ENCODE measurements around the gene NEK8.
"Not testable (repeated sequence)": the region's sequence is repeated elsewhere in the genome, so short reads cannot be mapped to it uniquely, and the experiment has no call there.

NEK8 gene

DNA sequence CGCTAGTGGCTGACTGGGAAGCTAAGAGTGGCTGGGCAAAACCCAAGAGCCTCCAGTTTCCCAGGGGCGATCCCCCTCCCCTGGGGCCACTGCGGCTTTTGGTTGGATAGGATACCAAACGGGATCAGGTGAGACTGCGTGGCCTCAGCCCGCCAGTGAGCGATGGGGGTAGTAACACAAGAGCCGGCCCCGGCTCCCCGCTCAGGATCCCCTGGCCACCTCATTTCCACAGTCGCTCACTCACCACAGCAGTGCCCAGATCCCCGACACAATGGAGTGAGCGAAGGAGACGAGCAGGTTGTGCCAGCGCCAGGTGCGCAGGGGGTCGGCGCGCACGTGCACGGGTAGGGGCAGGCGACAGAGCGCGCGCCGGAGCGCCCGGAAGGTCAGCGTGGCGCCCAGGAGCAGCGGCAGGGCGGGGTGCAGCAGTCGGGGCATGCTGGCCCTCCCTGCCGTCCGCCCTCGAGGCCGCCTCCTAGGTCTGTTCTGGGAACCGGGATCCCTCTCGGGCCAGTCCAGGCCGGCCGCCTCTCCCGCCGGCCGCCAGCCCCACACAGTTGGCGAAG, 2.8 kb upstream of the NEK8 start:
- peak; percentile 71 for DNase-seq

DNA sequence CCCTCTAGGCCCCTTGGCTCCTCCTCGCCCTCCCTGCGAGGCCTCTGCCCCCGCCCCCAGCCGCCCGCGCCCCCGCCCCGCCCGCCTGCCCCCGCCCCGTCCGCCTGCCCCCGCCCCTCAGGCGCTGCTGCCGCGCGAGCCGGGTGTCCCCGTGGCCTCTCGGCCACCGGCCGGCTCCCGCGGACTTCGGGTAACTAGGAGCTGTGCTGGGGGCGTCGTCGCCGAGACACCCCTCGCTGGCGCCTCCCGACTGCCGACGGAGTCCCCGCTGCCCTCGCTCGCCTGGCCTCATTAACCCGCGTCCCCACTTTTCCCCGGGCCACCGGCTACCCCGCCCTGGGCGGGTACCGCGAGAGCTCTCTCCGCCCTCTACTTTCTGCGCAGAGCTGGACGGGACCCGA, 2.4 kb upstream of the NEK8 start, which contains the start of gene TLCD1:
Gene TLCD1 (minus strand): TSS at position 8 of the 401 bp plus-strand sequence. CDS start 136 bp downstream, outside the sequence.
- DNase-seq, result peak; percentile 35

DNA sequence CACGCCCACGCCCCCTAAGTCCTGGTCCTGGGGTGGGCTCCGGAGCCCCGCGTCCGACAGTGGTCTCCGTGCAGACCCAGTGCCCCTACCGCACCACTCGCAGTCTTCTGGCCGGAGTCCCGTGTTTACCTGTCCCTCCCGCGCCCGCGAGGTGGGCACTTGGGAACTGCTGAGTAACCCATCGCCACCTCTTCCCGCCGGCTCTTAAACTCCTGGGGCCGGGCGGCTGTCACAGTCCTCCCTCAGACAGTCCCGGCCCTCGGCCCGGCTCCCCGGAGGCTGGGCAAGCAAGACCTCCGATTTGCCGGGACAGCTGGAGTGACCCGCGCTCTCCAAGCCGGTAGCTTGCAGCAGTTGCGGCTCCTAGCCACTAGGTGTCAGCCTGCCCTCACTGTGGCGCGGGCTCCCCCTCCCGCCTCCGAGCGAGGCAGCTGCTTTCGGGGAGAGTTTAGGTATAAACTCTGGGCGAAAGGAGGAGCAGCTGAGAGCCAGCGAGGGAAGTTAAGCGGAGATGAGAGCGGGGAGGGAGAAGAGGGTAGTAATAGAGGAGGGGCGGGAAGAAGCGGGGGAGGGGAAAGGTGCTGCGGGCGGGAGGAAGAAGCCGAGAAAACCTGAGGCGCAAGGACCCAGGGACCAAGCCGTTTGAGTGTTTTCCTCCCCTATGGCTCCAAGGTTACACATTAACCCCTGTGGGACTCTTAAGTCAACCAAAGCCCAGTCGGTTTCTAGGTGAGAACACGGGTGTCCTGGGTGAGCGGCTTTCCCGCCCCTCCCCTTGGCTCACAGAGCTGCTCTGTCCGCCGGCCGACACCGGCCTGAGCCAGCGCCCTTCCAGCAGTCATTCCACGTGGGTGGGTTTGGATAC, 1.7 kb upstream of the NEK8 start:
- DNase-seq, result peak; percentile 87

DNA sequence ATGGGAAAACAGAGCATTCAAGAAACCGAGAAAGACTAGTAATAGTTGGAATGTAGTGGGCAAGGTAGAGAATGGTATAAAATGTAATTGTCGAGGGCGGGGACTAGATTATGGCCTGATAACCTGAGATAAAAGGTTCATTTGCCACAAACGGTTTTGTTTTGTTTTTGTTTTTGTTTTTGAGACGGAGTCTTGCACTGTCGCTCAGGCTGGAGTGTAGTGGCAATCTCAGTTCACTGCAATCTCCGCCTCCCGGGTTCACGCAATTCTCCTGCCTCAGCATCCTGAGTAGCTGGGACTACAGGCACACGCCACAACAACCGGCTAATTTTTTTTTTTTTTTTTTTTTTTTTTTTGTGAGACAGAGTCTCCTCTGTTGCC, 1.4 kb downstream of the NEK8 start:
- DNase-seq, result no peak

DNA sequence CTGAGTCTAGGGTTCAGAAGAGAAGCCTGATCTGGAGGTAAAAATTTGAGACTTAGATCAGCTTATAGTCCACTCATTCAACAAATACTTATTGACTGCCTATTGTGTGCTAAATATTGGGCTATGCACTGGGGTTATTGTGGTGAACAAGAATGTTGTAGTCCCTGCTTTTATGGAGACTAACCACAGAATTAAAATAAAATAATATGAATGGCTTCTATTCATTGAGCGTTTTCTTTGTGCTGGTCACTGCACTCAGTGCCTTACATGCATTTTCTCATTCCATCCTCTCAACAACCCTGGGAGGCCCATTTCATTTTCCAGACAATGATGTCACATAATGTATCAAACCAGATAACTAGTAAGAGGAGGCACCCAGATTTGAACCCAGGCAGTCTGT, 4.8 kb downstream of the NEK8 start:
- DNase-seq, result no peak

DNA sequence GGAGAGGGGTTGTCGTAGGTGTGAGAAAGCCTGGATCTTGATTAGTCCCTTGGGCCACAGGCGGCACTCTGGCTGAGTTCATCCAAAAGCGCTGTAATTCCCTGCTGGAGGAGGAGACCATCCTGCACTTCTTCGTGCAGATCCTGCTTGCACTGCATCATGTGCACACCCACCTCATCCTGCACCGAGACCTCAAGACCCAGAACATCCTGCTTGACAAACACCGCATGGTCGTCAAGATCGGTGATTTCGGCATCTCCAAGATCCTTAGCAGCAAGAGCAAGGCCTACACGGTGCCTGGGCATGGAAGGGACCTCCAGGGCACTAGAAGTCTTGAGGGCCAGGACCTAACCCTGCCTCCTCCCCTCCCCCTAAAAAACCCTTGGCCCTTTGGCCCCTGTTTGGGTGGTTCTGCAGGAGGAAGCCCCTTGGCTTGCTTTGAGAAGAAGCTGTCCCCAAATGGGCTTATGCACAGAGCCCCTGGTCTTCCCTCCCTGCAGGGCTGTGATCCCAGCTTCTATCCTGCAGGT, 6.2 kb downstream of the NEK8 start:
- no peak for DNase-seq

DNA sequence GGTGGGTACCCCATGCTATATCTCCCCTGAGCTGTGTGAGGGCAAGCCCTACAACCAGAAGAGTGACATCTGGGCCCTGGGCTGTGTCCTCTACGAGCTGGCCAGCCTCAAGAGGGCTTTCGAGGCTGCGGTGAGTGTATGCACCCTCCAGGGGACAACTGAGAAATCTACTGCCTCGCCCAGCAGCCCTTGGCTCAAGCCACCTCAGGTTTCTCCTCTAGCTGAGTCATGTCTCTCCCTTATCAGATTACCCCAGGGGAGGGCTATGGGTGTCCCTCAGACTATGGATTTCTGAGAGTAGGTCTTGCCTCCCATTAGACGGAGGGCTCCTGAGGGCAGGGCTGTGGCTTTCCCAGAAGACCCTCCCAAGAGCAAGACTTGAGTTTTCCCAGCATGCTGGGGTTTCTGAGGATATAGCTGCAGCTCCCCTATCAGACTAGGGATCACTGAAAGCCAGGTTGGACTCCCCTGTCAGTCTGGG, 6.7 kb downstream of the NEK8 start:
- DNase-seq, result no peak

DNA sequence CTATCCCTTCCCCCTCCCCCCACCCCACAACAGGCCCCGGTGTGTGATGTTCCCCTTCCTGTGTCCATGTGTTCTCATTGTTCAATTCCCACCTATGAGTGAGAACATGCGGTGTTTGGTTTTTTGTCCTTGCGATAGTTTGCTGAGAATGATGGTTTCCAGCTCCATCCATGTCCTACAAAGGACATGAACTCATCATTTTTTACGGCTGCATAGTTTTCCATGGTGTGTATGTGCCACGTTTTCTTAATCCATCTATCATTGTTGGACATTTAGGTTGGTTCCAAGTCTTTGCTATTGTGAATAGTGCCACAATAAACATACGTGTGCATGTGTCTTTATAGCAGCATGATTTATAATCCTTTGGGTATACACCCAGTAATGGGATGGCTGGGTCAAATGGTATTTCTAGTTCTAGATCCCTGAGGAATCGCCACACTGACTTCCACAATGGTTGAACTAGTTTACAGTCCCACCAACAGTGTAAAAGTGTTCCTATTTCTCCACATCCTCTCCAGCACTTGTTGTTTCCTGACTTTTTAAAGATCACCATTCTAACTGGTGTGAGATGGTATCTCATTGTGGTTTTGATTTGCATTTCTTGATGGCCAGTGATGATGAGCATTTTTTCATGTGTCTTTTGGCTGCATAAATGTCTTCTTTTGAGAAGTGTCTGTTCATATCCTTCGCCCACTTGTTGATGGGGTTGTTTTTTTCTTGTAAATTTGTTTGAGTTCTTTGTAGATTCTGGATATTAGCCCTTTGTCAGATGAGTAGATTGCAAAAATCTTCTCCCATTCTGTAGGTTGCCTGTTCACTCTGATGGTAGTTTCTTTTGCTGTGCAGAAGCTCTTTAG, 7.6 kb downstream of the NEK8 start:
- DNase-seq, result not testable (repeated sequence)

DNA sequence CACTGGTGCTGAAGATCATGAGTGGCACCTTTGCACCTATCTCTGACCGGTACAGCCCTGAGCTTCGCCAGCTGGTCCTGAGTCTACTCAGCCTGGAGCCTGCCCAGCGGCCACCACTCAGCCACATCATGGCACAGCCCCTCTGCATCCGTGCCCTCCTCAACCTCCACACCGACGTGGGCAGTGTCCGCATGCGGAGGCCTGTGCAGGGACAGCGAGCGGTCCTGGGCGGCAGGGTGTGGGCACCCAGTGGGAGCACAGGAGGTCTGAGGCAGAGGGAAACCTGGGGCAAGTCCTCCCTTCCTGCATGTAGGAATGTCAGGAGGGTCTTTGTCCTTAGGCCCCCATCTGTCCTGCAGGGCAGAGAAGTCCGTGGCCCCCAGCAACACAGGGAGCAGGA, 8.7 kb downstream of the NEK8 start:
- DNase-seq, result no peak

DNA sequence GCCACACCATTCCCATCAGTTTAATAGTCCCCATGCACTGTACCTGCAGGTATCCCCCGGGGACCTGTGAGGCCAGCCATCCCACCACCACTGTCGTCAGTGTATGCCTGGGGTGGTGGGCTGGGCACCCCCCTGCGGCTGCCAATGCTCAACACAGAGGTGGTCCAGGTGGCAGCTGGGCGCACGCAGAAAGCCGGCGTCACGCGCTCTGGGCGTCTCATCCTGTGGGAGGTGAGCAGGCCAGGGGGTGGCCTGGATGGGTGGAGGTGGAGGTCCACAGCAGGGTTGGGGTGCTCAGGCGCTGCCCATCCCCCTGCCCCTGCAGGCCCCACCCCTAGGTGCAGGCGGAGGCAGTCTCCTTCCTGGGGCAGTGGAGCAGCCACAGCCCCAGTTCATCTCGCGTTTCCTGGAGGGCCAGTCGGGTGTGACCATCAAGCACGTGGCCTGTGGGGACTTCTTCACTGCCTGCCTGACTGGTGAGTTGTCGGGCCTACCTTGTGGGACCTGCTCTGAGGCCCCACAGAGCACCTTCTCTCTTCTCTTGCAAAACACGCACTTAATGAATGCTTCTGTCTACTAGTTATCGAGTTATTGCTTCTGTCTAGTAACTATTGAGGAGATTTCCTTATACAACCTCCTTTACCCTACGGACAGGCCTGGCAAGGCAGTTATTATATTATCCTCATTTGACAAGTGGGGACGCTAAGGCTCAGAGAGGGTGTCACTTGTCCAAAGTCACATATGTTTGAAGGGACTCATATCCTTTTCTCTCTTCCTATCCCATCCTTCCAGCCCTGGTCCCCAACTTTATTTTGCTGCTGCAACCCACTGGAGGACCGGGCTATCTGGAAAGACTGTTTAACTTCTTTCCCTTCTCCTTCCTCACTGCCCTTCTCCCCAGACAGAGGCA, 9.4 kb downstream of the NEK8 start:
- DNase-seq, result no peak

DNA sequence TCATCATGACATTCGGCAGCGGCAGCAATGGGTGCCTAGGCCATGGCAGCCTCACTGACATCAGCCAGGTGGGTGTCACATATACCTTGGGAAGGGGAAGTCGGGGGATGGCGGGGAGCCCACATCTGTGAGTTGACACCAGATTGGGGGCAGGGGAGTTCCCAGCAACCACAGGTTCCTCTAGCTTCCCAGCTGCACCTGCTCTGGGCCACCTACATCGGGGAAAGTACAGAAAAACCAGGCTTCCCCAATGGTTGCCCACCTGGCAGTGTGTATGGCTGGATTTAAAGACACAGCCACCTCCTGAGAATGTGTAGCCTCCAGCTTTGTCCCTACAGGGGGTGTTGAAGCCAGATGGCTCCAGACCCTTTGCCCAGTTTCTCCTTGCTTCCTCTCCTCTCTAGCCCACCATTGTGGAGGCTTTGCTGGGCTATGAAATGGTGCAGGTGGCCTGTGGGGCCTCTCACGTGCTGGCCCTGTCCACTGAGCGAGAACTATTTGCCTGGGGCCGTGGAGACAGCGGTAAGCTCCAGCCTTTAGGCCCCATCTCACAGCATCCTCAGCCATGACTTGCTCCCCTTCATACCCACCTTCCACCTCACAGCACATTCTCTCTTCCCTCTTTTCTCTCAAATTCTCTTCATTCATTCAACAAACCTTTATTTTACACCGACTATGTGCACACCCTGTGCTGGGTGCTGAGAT, 10.2 kb downstream of the NEK8 start:
- DNase-seq, result no peak

DNA sequence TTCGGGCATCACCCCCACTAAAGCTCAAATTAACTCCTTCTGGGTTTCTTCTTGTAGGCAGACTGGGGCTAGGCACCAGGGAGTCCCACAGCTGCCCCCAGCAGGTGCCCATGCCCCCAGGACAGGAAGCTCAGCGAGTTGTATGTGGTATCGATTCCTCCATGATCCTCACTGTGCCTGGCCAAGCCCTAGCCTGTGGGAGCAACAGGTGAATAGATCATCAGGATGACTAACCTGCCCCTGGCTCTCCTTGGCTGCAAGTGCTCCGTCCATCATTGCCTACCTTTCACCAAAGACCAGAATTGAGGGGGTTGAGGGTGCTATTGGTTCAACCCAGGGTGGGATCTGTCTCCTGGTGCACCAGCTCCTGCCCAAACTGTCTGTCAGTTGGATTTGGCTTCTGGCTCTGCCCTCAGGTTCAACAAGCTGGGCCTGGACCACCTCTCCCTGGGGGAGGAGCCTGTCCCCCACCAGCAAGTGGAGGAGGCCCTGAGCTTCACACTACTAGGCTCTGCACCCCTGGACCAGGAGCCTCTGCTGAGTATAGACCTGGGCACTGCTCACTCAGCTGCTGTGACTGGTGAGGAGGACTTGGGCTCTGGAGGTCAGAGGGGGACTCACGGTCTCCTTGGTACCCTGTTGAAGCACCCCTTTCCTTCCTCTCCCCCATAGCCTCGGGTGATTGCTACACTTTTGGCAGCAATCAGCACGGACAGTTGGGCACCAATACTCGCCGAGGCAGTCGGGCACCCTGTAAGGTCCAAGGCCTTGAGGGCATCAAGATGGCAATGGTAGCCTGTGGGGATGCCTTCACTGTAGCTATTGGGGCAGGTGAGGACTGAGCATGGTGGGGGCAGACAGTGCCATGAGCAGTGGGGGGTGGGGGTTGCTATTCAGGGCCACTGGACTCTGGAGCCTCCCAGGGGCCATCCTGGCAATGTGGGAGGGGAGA, 12.1 kb downstream of the NEK8 start:
- no peak for DNase-seq

DNA sequence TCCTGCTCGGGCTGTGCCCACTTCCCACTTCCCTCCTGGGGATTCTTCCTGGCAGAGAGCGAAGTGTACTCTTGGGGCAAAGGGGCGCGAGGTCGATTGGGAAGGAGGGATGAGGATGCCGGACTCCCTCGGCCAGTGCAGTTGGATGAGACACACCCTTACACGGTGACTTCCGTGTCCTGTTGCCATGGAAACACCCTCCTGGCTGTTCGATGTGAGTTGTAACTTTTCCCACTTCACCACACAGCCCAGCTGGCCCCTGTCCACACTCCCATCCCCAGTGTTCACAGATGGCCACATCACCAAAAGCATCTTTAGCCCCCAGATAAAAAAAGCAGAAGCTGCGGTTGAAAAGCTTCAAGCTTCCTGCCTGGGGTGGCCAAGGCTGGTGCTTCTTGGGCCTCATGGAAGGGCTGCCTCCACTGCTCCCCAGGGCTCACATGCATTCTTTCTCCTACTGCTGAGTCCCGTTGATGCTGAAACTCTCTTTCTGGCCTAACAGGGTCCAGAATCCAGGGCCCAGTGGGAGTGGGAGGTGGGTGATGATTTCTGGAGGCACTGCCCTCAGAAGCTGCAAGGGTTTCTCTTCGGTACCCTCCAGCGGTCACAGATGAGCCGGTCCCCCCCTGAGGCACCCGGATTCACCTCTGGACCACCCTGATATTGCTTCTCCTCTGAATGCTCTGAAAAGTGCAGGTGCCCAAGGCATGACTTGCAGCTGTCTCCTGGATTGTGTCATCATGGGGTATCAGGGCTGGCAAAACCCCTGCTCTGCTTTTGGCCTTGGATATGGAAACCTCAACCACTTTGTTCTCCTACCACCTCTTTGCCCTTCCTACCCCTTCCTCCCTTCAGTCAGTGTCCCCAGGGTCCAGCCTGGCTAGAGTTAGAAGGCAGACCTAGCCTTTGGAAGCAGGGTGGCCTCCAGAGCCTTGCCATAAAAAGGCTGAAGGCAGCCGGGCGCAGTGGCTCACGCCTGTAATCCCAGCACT, 13.1 kb downstream of the NEK8 start:
- no peak for DNase-seq

DNA sequence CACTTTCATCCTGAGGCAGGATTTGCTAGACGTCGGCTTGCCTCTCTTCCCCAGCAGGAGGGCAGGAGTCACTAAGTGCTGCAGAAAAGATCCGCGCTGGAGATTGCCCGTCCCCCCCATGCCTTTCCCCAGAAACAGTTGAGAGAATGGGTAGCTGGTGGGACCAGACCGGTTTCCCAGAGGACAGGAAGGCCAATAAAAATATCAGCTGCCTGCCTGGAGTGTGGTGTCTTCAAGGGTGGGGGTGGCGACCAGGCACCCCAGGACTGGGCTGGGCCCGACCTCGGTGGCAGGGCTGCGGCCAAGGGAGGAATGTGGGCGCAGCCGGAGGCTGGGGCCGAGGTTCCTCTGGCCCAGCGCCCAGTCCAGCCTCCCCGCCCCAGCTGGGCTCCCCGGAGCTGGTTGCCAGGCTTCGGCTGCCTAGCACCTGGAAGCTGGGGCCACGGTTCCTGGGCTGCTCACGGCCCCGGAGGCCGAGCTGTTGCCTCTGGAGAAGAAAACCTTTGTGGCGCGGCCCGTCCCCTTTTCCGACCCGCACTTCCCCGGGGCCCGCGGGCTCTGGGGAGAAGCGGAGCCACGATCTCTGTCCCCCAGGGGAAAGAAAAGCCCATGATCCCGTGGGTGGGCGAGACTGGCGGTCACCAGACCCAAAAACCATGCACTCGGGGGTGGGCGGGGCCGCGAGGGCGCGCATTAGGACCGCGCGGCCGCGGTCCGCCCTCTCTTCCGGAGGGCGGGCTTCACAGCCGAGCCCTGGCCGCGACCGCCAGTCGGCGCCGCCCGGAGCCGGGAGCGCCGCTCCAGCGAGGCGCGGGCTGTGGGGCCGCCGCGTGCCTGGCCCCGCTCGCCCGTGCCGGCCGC, 14.9 kb downstream of the NEK8 start, which contains the start of gene TRAF4:
Gene TRAF4 (plus strand): TSS at position 769 of the 861 bp plus-strand sequence. CDS start 102 bp downstream, outside the sequence.
- DNase-seq, result peak; percentile 70

DNA sequence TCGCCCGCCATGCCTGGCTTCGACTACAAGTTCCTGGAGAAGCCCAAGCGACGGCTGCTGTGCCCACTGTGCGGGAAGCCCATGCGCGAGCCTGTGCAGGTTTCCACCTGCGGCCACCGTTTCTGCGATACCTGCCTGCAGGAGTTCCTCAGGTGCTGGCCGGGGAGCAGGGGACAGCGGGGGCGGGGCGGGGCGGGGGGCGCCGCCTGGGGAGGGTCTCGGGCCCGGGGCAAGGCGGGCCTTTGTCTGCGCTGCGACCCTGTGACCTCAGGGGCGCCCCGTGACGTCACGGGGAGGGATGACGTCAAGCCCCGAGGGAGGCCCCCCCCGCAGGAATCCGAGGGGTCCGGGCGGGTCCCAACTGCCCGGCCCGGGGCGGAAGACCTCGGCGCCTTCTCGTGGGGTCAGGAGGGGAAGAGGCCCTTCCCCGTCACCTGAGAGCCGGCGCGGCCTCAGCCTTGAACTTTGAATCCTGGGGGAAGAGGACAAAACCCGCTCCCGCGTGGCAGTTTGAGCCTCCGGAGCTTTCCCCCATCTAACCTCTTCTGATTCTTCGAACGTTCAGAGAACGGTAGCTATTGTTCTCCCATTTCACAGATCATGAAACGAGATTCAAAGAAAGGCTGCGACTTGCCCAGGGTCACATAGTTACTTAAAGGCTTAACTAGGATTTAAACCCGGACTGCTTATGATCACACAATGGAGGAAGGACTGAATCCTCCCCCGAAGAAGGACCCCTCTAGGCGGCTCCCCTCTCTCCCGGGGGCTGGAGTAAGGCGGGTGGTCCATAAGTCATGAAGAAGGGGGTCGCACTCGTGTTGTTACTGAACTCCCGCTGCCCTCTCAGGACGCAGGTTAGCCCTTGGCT, 15.8 kb downstream of the NEK8 start:
- no peak for DNase-seq

DNA sequence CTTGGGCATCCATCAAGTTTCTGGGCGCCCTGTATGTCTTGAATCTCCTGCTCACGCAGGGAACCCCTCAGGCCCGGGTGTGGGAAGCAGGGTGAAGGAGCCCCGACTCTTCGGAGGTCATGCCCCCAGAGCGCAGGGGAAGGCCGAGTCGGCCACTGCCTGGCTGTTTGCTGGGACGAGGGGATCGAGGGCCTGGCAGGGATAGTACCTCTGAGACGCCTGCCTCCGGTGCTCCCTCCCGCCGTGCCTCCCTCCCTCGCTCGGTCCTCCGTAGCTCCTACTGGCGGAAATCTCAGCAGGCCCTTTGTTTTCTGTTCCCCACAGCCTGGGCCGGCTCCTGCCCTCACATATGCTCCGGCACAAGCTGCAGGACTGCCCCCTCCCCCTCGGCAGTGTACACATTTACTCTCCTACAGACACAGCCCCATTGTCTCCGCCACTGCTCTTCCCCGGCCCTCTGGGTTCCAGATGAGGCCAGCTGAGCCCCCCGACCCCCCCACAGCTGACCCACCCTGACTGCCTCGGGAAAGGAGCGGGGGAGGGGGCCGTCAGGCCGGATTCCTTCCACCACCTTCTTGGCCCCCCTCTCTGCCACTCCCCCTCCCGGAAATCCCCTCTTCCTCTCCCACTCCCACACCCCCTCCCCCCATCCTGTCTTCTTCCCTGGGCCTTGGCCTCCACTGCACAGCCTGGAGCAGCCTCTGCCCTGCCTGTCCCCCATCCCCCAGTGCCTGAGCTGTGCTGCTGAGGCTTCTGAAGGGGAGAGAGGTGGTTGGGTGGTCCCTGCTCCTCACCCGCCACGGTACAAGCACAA, 16.6 kb downstream of the NEK8 start:
- DNase-seq, result peak; percentile 21
